Measurements from ENCODE around the gene CRAT. TPM values are rescaled to one million over a fixed set of nuclear protein-coding genes. Genes with fewer than 3 reads are reported as not detected.

Gene CRAT
- total RNA-seq, 1 experiment from 2014 or later = 38.8 TPM

- Histone ChIP-seq H3K27me3 (ENCODE audit: control insufficient read depth, insufficient read depth, low read length) (no peaks in the 10 kb centered on the region), H3K4me1 (ENCODE audit: control insufficient read depth, insufficient read depth, low read length) (peaks cover 10% of the 10 kb centered on the region), H3K27ac (ENCODE audit: low read length) (no peak overlapping the region), H3K9me3 (ENCODE audit: control insufficient read depth, insufficient read depth, low read depth, low read length) (no peaks in the 10 kb centered on the region), H3K4me3 (ENCODE audit: low read depth in 2 of 2, low read length in 2 of 2) (no peak overlapping the region), H3K36me3 (ENCODE audit: control insufficient read depth, insufficient read depth, low read length) (no peaks in the 10 kb centered on the region)
- POLR2A ChIA-PET = interaction anchor here (0.6 kb wide), 1 partner anchor 222 kb away, joined by 4 read pairs; no protein-coding TSS in a partner anchor
- in situ Hi-C loops (cut with HindIII; ENCODE audit: low pct_unique_long_range_greater_than_20kb, low sequenced_read_pairs) (no loop called here), intact Hi-C loops (cut with micrococcal nuclease; ENCODE audit: unreplicated experiment) (no loop called here)
- ATAC-seq = no peak; the same call in 1 of the 2 replicates
- CTCF ChIA-PET = interaction anchor here (0.6 kb wide), 1 partner anchor 321 kb away, joined by 6 read pairs; no protein-coding TSS in a partner anchor
- DNase-seq (ENCODE audit: low read depth, low spot score) = no peak
- no TSS peak for BruUV-seq (replicated peaks)
- TF ChIP-seq TCF7L2 (IDR thresholded peaks at IDR 0.05; ENCODE audit: low read depth, low read length) = no peak
- no peak for TF ChIP-seq POLR2AphosphoS5 (IDR thresholded peaks at IDR 0.05; ENCODE audit: low read depth, low read length)
- TF ChIP-seq CTCF (IDR thresholded peaks at IDR 0.05) = no peak
- no peak for TF ChIP-seq SIN3A (IDR thresholded peaks at IDR 0.05; ENCODE audit: borderline replicate concordance, insufficient read depth, low read depth, low read length)
- TF ChIP-seq REST (IDR thresholded peaks at IDR 0.05; ENCODE audit: insufficient read depth in 1 of 2, low read depth in 2 of 2, low read length in 1 of 2) = no peak
These were observed 35.9 kb upstream of the CRAT start for GRCh38 chr9:129146441-129146941.

- Histone ChIP-seq H3K27ac (ENCODE audit: low read length) (no peak overlapping the region), H3K4me1 (ENCODE audit: control insufficient read depth, insufficient read depth, low read length) (peaks cover 11% of the 10 kb centered on the region), H3K36me3 (ENCODE audit: control insufficient read depth, insufficient read depth, low read length) (no peaks in the 10 kb centered on the region), H3K27me3 (ENCODE audit: control insufficient read depth, insufficient read depth, low read length) (no peaks in the 10 kb centered on the region), H3K9me3 (ENCODE audit: control insufficient read depth, insufficient read depth, low read depth, low read length) (no peaks in the 10 kb centered on the region), H3K4me3 (ENCODE audit: low read depth in 2 of 2, low read length in 2 of 2) (no peak overlapping the region)
- TF ChIP-seq REST (IDR thresholded peaks at IDR 0.05; ENCODE audit: insufficient read depth in 1 of 2, low read depth in 2 of 2, low read length in 1 of 2) (no peak), POLR2AphosphoS5 (IDR thresholded peaks at IDR 0.05; ENCODE audit: low read depth, low read length) (no peak), TCF7L2 (IDR thresholded peaks at IDR 0.05; ENCODE audit: low read depth, low read length) (no peak), SIN3A (IDR thresholded peaks at IDR 0.05; ENCODE audit: borderline replicate concordance, insufficient read depth, low read depth, low read length) (no peak), CTCF (IDR thresholded peaks at IDR 0.05) (no peak)
- ATAC-seq (no peak), DNase-seq (ENCODE audit: low read depth, low spot score) (no peak)
- ChIA-PET CTCF (interaction anchor here (0.6 kb wide), 1 partner anchor 321 kb away, joined by 6 read pairs; no protein-coding TSS in a partner anchor), POLR2A (interaction anchor here (0.6 kb wide), 1 partner anchor 222 kb away, joined by 4 read pairs; no protein-coding TSS in a partner anchor)
- intact Hi-C loops (cut with micrococcal nuclease; ENCODE audit: unreplicated experiment) = no loop called here
- no TSS peak for BruUV-seq (replicated peaks)
- in situ Hi-C loops (cut with HindIII; ENCODE audit: low pct_unique_long_range_greater_than_20kb, low sequenced_read_pairs) = no loop called here
These were observed 35.3 kb upstream of the CRAT start for GRCh38 chr9:129145841-129146292.
